PC-3 (cell line): ENCODE results near the gene ZNF334.

Experiments
- CTCF ChIP-seq: fragments of 300-600 bp; sonication (generic); conservative IDR thresholded peaks from 2 replicates; pipeline ENCODE4 v1.5.1; 2017; ENCODE audit warnings: antibody characterized with exemption, low read depth, mild to moderate bottlenecking, low read length
- EZH2 ChIP-seq: fragments of 300-600 bp; sonication (generic); IDR thresholded peaks from one replicate; pipeline ENCODE4 v1.6.1; 2017; ENCODE audit warnings: antibody characterized with exemption, mild to moderate bottlenecking, low read length; ENCODE audit not compliant: unreplicated experiment
- EZH2phosphoT487 ChIP-seq: fragments of 300-600 bp; sonication (generic); IDR thresholded peaks from 2 replicates; pipeline ENCODE4 v1.6.1; 2018; ENCODE audit warnings: mild to moderate bottlenecking, antibody characterized with exemption, low read length, borderline replicate concordance

GRCh38 chr20:46509523-46509922 is 3.8 kb downstream of the ZNF334 start:
- no peak for TF ChIP-seq CTCF
- no peak for TF ChIP-seq EZH2phosphoT487
- TF ChIP-seq EZH2 = no peak
